GM23338 (cell line): ENCODE results near the gene SPTB.

Source experiments
- CREB1 ChIP-seq: fragments of 250-450 bp; sonication (Bioruptor Pico); IDR thresholded peaks from 2 replicates; pipeline ENCODE4 v1.5.0; 2020; ENCODE audit warnings: low read depth, mild to moderate bottlenecking, moderate library complexity
- EZH2 ChIP-seq: fragments of 200-600 bp; sonication (generic); IDR thresholded peaks from one replicate; pipeline ENCODE4 v1.8.0; 2017; ENCODE audit warnings: antibody characterized with exemption, mild to moderate bottlenecking, low read depth; ENCODE audit not compliant: unreplicated experiment
- EZH2phosphoT487 ChIP-seq: fragments of 200-600 bp; sonication (generic); IDR thresholded peaks from one replicate; pipeline ENCODE4 v1.8.1; 2018; ENCODE audit warnings: antibody characterized with exemption; ENCODE audit not compliant: unreplicated experiment
- JUNB ChIP-seq: IDR thresholded peaks from one replicate; pipeline ENCODE4 v1.6.1; 2016; ENCODE audit warnings: antibody characterized with exemption; ENCODE audit not compliant: unreplicated experiment
- NANOG ChIP-seq: IDR thresholded peaks from 2 replicates; pipeline ENCODE4 v1.6.1; 2016; ENCODE audit warnings: antibody characterized with exemption, borderline replicate concordance
- POLR2AphosphoS5 ChIP-seq: IDR thresholded peaks from 2 replicates; pipeline ENCODE4 v1.6.1; 2016; ENCODE audit warnings: antibody characterized with exemption, low read depth
- REST ChIP-seq: IDR thresholded peaks from one replicate; pipeline ENCODE4 v1.6.1; 2018; ENCODE audit warnings: antibody characterized with exemption; ENCODE audit not compliant: unreplicated experiment
- STAT1 ChIP-seq: IDR thresholded peaks from one replicate; pipeline ENCODE4 v1.6.1; 2016; ENCODE audit warnings: antibody characterized with exemption; ENCODE audit not compliant: unreplicated experiment
- ZNF114 ChIP-seq: fragments of 250-450 bp; sonication (Bioruptor Pico); IDR thresholded peaks from 2 replicates; pipeline ENCODE4 v1.5.0; 2020; ENCODE audit warnings: mild to moderate bottlenecking, moderate library complexity
- TF ChIP-seq, protein P1 (sequence below), 2 experiments: fragments of 200-600 bp in 1 of 2; sonication (generic) in 1 of 2; conservative IDR thresholded peaks; 2 replicates each; pipeline versions ENCODE4 v1.5.1 to v1.6.1; 2016 to 2017; ENCODE audit warnings: antibody characterized with exemption in 2 of 2, low read depth in 2 of 2, mild to moderate bottlenecking in 2 of 2, moderate library complexity in 1 of 2

DNA sequence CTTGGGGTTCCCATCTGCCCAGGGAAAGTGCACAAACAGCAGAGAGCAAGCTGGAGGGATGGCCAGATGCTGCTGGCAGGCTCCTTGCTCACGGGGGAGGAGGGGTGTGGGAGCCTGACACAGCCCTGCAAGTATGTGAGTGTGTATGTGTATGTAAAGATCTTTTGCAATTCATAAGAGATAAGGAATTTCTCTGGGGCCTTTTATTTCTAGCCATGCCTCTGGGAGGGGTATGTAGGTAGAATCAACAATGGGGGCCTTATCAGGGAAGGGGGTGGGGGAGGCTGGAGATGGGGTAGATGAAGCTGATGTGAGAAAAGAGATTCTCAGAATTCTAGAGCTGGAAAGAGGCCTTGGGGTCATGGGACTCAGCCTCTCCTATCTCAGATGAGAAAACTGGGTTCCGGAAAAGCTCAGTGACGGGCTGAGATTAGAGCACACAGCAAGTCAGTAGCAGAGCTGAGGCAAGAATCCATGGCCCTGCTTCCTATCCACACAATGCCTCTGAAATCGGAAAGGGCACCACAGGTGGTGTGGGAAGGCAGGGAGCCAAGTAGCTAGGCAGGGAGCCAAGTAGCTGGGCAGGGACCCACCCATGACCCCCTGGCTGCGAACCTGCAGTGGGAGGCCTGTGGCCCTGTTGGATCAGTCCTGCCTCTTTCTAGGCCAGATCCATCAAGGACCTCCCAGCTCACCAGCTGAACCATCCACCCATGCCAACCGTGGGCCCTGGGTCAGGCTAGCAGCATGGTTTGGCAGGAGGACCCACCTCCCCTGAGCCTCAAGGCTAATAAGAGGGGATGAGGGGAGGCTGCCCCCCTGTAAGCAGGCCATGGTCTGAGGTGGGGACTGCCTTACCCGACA, 120.8 kb downstream of the SPTB start:
- TF ChIP-seq, protein P1, sequence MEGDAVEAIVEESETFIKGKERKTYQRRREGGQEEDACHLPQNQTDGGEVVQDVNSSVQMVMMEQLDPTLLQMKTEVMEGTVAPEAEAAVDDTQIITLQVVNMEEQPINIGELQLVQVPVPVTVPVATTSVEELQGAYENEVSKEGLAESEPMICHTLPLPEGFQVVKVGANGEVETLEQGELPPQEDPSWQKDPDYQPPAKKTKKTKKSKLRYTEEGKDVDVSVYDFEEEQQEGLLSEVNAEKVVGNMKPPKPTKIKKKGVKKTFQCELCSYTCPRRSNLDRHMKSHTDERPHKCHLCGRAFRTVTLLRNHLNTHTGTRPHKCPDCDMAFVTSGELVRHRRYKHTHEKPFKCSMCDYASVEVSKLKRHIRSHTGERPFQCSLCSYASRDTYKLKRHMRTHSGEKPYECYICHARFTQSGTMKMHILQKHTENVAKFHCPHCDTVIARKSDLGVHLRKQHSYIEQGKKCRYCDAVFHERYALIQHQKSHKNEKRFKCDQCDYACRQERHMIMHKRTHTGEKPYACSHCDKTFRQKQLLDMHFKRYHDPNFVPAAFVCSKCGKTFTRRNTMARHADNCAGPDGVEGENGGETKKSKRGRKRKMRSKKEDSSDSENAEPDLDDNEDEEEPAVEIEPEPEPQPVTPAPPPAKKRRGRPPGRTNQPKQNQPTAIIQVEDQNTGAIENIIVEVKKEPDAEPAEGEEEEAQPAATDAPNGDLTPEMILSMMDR (conservative IDR thresholded peaks at IDR 0.05; ENCODE audit: low read depth in 2 of 2), result no peak
- TF ChIP-seq EZH2 (no peak), EZH2phosphoT487 (no peak), CREB1 (no peak), POLR2AphosphoS5 (no peak), JUNB (no peak), REST (no peak), STAT1 (no peak), NANOG (no peak), ZNF114 (no peak)
